GM12878 (cell line): ENCODE data around the gene GRIP2. TPM values are rescaled to one million over a fixed set of nuclear protein-coding genes. Genes with fewer than 3 reads are reported as not detected.

Experiments
- ATAC-seq: fragments of 200-7000 bp; cut with Tn5 transposase; 3 replicates; pipeline ENCODE4 v1.9.1; 2020; ENCODE audit warnings: mild to moderate bottlenecking, moderate library complexity
- BruUV-seq: library from RNA; stranded (reverse); fragments of 400-500 nt; replicated peaks from 2 replicates; lab custom pipeline; 2021; lab: Mats Ljungman, UMichigan
- CTCF ChIA-PET: fragments of 300-600 bp; sonication (Branson Sonifier 250); formaldehyde crosslinking; extraction: SDS; loops from one replicate; lab custom pipeline; 2021; ENCODE audit warnings: inconsistent platforms; lab: Yijun Ruan, JAX
- POLR2A ChIA-PET: fragments of 350-600 bp; formaldehyde crosslinking; extraction: SDS; loops from one replicate; lab custom pipeline; 2021; ENCODE audit warnings: inconsistent platforms; lab: Charles Lee
- RAD21 ChIA-PET: fragments of 300-600 bp; sonication (Branson Sonifier 250); formaldehyde crosslinking; loops from one replicate; lab custom pipeline; 2023; ENCODE audit warnings: antibody characterized with exemption; ENCODE audit not compliant: unreplicated experiment; lab: Charles Lee
- SMC1A ChIA-PET: fragments of 300-600 bp; sonication (Branson Sonifier 250); formaldehyde crosslinking; loops from one replicate; lab custom pipeline; 2023; ENCODE audit not compliant: unreplicated experiment, uncharacterized antibody; lab: Charles Lee
- DNase-seq: peaks from one replicate; pipeline ENCODE4 v3.0.0-alpha.2; 2011; ENCODE audit warnings: low read depth, low spot score
- FAIRE-seq: peaks from 3 replicates; lab custom pipeline; 2011; peaks lifted over from hg19 to GRCh38; lab: Jason Lieb, UNC
- H2AFZ ChIP-seq: 2 replicates; pipeline ENCODE4 v1.6.0; 2011; ENCODE audit warnings: low read depth, low read length, control low read depth; ENCODE audit not compliant: control insufficient read depth
- H3K27ac ChIP-seq: 2 replicates; pipeline ENCODE4 v1.5.1; 2011; ENCODE audit warnings: control low read depth; ENCODE audit not compliant: control insufficient read depth, insufficient read depth
- H3K27me3 ChIP-seq, 2 experiments: replicated peaks in 1 of 2; 2 replicates each; pipeline versions ENCODE4 v1.6.0 to v1.6.1; 2011; ENCODE audit warnings: low read length in 1 of 2; ENCODE audit not compliant: control insufficient read depth in 2 of 2, insufficient read depth in 2 of 2
- H3K36me3 ChIP-seq, 2 experiments: 2 replicates each; pipeline ENCODE4 v1.5.1; 2011; ENCODE audit warnings: low read length in 1 of 2; ENCODE audit not compliant: control insufficient read depth in 2 of 2, insufficient read depth in 2 of 2
- H3K4me1 ChIP-seq: 2 replicates; pipeline ENCODE4 v1.6.1; 2011; ENCODE audit warnings: mild to moderate bottlenecking, low read length, moderate library complexity, mixed read lengths; ENCODE audit not compliant: control insufficient read depth, insufficient read depth
- H3K4me2 ChIP-seq: 2 replicates; pipeline ENCODE4 v1.6.0; 2011; ENCODE audit warnings: control low read depth; ENCODE audit not compliant: control insufficient read depth, insufficient read depth
- H3K4me3 ChIP-seq: fragments of 200-600 bp; sonication (generic); 2 replicates; pipeline ENCODE4 v1.5.1; 2016
- H3K79me2 ChIP-seq: 2 replicates; pipeline ENCODE4 v1.6.0; 2011; ENCODE audit warnings: low read length; ENCODE audit not compliant: control insufficient read depth, insufficient read depth
- H3K9ac ChIP-seq: 2 replicates; pipeline ENCODE4 v1.8.0; 2011; ENCODE audit warnings: low read length, control low read depth, mixed read lengths; ENCODE audit not compliant: control insufficient read depth, insufficient read depth
- H3K9me3 ChIP-seq: replicated peaks from 3 replicates; pipeline ENCODE4 v1.5.1; 2011; ENCODE audit warnings: mild to moderate bottlenecking, low read length; ENCODE audit not compliant: control insufficient read depth, insufficient read depth
- H4K20me1 ChIP-seq: 2 replicates; pipeline ENCODE4 v1.6.0; 2011; ENCODE audit not compliant: control insufficient read depth, insufficient read depth
- BCL11A ChIP-seq: IDR thresholded peaks from 2 replicates; pipeline ENCODE4 v1.6.1; 2011; ENCODE audit warnings: low read depth, low read length
- EP300 ChIP-seq, 2 experiments: fragments of 150-350 bp in 1 of 2; IDR thresholded peaks; 2 replicates each; pipeline ENCODE4 v1.6.1; 2011 to 2012; ENCODE audit warnings: low read depth in 2 of 2, low read length in 2 of 2, borderline replicate concordance in 1 of 2, improper control_type of control experiment in 1 of 2, inconsistent platforms in 1 of 2; ENCODE audit not compliant: control insufficient read depth in 1 of 2
- GABPA ChIP-seq: IDR thresholded peaks from 2 replicates; pipeline ENCODE4 v1.6.1; 2014; ENCODE audit warnings: antibody characterized with exemption, low read depth, mild to moderate bottlenecking, inconsistent platforms
- KDM1A ChIP-seq: fragments of 200-600 bp; sonication (generic); IDR thresholded peaks from 2 replicates; pipeline ENCODE4 v1.6.1; 2016; ENCODE audit warnings: borderline replicate concordance
- NBN ChIP-seq: fragments of 450-650 bp; IDR thresholded peaks from 2 replicates; pipeline ENCODE4 v1.6.1; 2016
- POLR2AphosphoS5 ChIP-seq: IDR thresholded peaks from 2 replicates; pipeline ENCODE4 v1.6.1; 2011; ENCODE audit warnings: mild to moderate bottlenecking, low read length, inconsistent platforms
- RCOR1 ChIP-seq: conservative IDR thresholded peaks from 2 replicates; pipeline ENCODE4 v1.6.1; 2012; ENCODE audit warnings: low read depth, low read length, improper control_type of control experiment
- SMAD5 ChIP-seq: IDR thresholded peaks from 2 replicates; pipeline ENCODE4 v1.6.1; 2016; ENCODE audit warnings: antibody characterized with exemption, low read depth
- YBX1 ChIP-seq: fragments of 450-650 bp; IDR thresholded peaks from 2 replicates; pipeline ENCODE4 v1.6.1; 2016; ENCODE audit warnings: antibody characterized with exemption
- WGBS: methylation state at CpG from one replicate; pipeline ENCODE4 v1.1.6; 2016; ENCODE audit warnings: low lambda C conversion rate; ENCODE audit not compliant: insufficient replicate concordance, insufficient coverage; ENCODE audit errors: missing lambda C conversion rate; 5-methylcytosine and 5-hydroxymethylcytosine counted together
- in situ Hi-C: fragments of 300-500 bp; cut with MboI; formaldehyde crosslinking; loops from 9 replicates; pipeline ENCODE4 v1.14.3; 2018; ENCODE audit warnings: mixed read lengths
- intact Hi-C: fragments of 100-400 bp; cut with micrococcal nuclease; formaldehyde crosslinking; loops from one replicate; pipeline ENCODE4 v1.14.2; 2022; ENCODE audit not compliant: unreplicated experiment
- polyA plus RNA-seq, 11 experiments: library from polyadenylated mRNA; depleted of rRNA in 4 of 11; unstranded in 6 of 11; stranded (reverse) in 5 of 11; fragments of >200 nt; fragmentation: Nextera tagmentation in 4 of 11; fragmentation: Illumina TruSeq in 1 of 11; extraction: Ambion mirVana in 4 of 11; extraction: Trizol in 1 of 11; gene quantifications; 1 replicate in 1 of 11; 2 replicates in 10 of 11; pipeline versions ENCODE4 v1.2.1 to v1.2.3, GENCODE V29; 2011 to 2016; ENCODE audit warnings: inconsistent platforms in 2 of 11, missing spikeins in 2 of 11, low read depth in 1 of 11
- total RNA-seq, 4 experiments: library from RNA; depleted of rRNA in 3 of 4; stranded (reverse); fragments of >200 nt in 3 of 4; fragmentation: Illumina TruSeq in 1 of 4; extraction: Trizol in 1 of 4; gene quantifications; 2 replicates each; pipeline versions ENCODE4 v1.2.1 to v1.2.3, GENCODE V29; 2013 to 2021
- TF ChIP-seq, protein P1 (sequence below): fragments of 450-650 bp; IDR thresholded peaks from 2 replicates; pipeline ENCODE4 v1.6.1; 2017; ENCODE audit warnings: borderline replicate concordance

GRIP2 gene
- total and polyA plus RNA-seq, 10 of the 15 experiments (the other 5 are each of a cell fraction or from before 2014, with no cell fraction given): not detected

DNA sequence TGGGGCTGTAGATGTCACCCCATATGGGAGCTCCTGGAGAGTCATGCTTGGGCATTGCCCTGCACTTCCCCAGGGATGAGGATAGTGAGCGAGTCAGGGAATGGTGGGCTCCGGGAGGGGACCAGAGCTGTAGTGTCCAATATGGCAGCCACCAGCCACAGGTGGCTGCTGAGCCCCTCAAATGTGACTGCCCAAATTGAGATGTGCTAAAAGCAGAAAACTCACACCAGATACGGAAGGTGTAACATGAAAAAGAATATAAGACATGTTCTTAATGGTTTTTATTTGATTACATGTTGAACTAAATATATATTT is 31.7 kb downstream of the GRIP2 start (continued):
- TF ChIP-seq, protein P1, sequence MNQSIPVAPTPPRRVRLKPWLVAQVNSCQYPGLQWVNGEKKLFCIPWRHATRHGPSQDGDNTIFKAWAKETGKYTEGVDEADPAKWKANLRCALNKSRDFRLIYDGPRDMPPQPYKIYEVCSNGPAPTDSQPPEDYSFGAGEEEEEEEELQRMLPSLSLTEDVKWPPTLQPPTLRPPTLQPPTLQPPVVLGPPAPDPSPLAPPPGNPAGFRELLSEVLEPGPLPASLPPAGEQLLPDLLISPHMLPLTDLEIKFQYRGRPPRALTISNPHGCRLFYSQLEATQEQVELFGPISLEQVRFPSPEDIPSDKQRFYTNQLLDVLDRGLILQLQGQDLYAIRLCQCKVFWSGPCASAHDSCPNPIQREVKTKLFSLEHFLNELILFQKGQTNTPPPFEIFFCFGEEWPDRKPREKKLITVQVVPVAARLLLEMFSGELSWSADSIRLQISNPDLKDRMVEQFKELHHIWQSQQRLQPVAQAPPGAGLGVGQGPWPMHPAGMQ: no peak
- TF ChIP-seq YBX1: no peak

DNA sequence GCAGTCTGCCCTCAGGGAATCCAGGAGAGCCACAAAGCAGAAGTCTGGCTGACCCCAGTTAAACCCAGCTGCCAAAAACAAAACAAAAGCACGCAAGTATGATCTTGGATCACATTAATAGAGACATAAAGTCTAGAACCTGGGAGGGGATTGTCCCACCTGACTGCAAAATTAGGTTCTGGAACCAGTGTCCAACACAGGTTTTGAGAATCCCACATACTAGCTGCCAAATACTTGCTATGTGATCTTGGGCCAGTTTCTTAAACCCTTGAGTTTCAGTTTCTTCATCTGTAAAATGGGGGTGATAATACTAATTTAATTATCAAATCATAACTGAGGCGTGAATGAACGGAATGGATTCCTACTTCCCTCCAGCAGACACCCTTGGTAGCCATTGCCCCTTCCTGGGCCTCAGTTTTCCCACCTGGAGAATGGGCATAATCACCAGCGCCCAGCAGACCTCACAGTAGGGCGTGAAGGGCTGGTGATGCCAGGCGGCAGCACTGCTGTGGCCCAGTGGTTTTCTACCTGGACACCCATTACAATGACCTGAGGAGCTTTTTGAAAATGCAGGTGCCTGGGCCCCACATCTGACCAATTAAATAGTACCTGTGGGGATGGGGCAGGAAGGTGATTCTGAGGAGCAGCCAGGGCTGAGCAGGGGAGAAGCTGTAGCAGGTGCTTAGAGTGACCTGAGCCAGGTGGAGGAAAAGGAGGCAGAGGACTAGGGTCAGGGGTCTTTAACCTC is 32.2 kb downstream of the GRIP2 start:
- ChIA-PET CTCF (interaction anchor here (0.7 to 4.3 kb wide), 10 partner anchors 9 to 414 kb away, joined by 3 to 23 read pairs (median 3); no protein-coding TSS in a partner anchor), POLR2A (no interaction called here), RAD21 (interaction anchor here (1.8 to 3.0 kb wide), 3 partner anchors 273 to 413 kb away, joined by 6 to 10 read pairs (median 9); no protein-coding TSS in a partner anchor), SMC1A (interaction anchor here (0.6 to 2.4 kb wide), 5 partner anchors 18 to 413 kb away, joined by 3 to 9 read pairs (median 4); no protein-coding TSS in a partner anchor)
- no peak overlapping the region for H2AFZ ChIP-seq
- no peak overlapping the region for H3K4me3 ChIP-seq
- H3K27ac ChIP-seq: no peak overlapping the region
- H3K9ac ChIP-seq: no peak overlapping the region
- H3K27me3 ChIP-seq: no peaks in the 10 kb centered on the region; a peak in 1 of 4 replicates
- ATAC-seq: no peak
- no peaks in the 10 kb centered on the region for H3K4me1 ChIP-seq
- no peaks in the 10 kb centered on the region for H3K79me2 ChIP-seq
- no peaks in the 10 kb centered on the region for H4K20me1 ChIP-seq
- BruUV-seq: no TSS peak
- FAIRE-seq: no peak
- in situ Hi-C loops: no loop called here
- no peak for TF ChIP-seq RCOR1
- TF ChIP-seq BCL11A: no peak
- TF ChIP-seq EP300 (IDR thresholded peaks at IDR 0.05; ENCODE audit: borderline replicate concordance in 1 of 2, control insufficient read depth in 1 of 2, low read depth in 2 of 2, low read length in 2 of 2): no peak
- no peak for TF ChIP-seq POLR2AphosphoS5
- TF ChIP-seq KDM1A: no peak
- no peak for TF ChIP-seq SMAD5
- TF ChIP-seq GABPA: no peak
- TF ChIP-seq NBN: no peak
- no peak for TF ChIP-seq YBX1
- intact Hi-C loops: loop anchor here (2.0 to 10.0 kb wide), 3 partner anchors 41 to 273 kb away; no protein-coding TSS in a partner anchor
- H3K4me2 ChIP-seq: no peak overlapping the region
- DNase-seq: no peak
- peaks cover 2% of the 10 kb centered on the region; the same call in 1 of the 3 replicates for H3K9me3 ChIP-seq
- no peaks in the 10 kb centered on the region for H3K36me3 ChIP-seq
- WGBS: 48% methylated on average over 6 of the region's 6 CpGs
